HG03108 (cell line): Measurements from ENCODE around the gene LIFR.

Experiments
- ATAC-seq: cut with Tn5 transposase; IDR thresholded peaks from one replicate; pipeline ENCODE4 v1.9.1; 2021; ENCODE audit warnings: moderate library complexity; ENCODE audit not compliant: unreplicated experiment

Gene LIFR

GRCh38 chr5:38551030-38552017 lies 5.1 kb downstream of the LIFR start:
- ATAC-seq: no peak

DNA sequence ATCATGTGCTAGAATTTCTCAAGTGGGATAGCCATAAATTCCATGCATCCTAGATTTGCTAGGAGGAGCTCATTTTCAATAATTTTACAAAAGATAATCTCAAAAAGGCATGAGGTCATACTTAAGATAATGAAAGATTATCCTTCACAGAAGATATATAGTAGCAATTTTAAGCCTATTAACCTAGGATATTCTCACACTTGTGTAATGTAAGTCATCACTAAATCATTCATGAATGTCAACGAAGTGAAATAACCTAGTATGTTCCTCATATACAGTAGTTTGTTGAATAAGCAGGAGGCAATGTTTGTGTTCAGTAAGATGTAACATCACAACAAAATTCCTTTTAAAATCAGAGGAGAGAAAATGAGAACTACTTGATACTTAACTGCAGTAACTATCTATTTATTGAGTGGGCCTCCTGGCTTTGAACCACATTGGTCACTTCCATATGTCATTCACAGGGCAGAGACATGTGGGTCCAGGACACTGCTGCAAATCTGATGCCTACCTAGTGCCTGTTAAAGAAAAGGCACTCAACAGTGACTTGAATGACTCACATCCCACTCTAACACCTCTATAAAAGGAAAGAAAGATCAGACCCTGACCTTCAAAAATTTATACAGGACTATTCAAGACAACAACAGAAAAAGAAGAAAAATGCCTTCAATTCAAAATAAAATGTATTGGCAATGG lies 8.2 kb downstream of the LIFR start:
- no peak for ATAC-seq

- ATAC-seq: no peak
Observed at GRCh38 chr5:38547257-38547656, 9.2 kb downstream of the LIFR start.

DNA sequence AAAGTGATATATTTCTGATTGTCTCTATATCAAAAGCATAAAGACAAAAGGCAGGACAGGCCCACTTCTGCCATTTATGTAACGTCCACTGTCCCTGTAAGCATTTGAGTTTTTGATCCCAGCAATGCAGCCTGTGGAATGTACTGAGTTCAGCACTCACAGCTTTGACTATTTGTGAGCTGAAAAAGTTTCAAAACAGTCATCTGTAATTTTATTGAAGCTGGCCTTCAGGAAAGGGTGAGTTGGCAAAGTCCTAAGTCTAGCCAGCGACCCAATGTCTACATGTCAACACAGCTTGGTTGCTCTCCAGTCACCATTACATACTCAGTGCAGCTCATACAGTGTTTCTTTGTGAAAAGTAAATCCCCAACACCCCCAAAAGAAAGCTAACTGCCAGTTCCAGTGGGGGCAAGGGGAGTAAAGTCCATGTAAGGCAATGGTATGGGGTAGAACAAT lies 9.7 kb downstream of the LIFR start:
- no peak for ATAC-seq

DNA sequence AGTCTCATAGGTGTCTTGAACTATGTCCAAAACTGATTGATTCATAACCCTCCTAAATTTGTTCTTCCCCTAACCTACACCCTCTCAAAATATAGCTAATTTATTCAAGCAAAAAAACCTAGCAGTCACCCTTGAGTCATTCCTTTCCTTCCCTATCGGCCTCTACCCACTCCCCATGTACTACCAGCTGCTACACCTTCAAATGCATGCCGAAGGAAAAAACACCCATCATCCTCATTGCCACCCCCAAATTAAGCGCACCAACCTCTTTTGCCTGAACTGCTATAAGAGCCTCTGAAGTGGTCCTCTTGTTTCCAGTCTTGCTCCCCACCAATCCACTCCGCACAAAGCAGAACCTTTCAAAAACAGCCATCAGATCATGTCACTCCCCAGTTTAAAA lies 12.6 kb downstream of the LIFR start:
- ATAC-seq: no peak

DNA sequence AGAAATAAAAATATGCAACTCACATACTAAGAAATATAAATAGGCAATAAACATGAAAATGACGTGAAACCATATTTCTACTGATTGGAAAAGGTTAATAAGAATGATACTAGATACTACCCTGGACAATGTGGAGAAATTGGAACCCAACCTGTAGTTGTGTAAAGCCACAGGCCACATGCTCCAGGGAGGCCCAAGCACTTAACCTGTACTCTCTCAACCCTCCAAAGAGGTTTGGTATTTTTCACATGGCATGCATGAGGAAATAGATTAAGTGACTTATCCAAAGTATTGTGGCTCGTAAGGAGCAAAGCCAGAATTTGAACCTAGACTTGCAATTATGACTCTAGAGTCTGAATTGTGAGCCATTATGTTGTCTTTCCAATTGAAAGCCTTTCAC lies 13.4 kb downstream of the LIFR start:
- ATAC-seq: no peak

- no peak for ATAC-seq
Observed at GRCh38 chr5:38541174-38541725, 15.2 kb downstream of the LIFR start.

GRCh38 chr5:38540314-38540713 lies 16.1 kb downstream of the LIFR start:
- no peak for ATAC-seq

DNA sequence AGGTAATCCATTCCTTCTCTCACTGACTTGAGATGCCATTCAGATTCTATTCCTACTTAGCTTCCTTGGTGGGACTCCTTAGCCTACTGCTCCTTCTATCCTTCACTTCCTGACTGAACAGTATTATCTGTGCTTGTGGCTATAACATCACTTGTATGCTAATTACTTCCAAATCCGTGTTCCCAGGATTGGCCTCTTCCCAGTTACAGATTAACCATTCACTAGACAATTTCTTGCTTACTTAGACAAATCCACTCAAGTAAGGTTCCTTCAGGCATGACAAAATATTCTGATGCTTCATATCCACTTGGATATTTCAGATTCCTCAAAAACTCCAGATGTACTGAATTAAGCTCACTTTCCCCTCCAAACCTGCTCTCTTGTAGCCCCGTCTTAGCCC lies 18.3 kb downstream of the LIFR start:
- ATAC-seq: no peak

- no peak for ATAC-seq
Observed at GRCh38 chr5:38537505-38537904, 18.9 kb downstream of the LIFR start.

GRCh38 chr5:38536968-38537367 lies 19.5 kb downstream of the LIFR start:
- no peak for ATAC-seq

DNA sequence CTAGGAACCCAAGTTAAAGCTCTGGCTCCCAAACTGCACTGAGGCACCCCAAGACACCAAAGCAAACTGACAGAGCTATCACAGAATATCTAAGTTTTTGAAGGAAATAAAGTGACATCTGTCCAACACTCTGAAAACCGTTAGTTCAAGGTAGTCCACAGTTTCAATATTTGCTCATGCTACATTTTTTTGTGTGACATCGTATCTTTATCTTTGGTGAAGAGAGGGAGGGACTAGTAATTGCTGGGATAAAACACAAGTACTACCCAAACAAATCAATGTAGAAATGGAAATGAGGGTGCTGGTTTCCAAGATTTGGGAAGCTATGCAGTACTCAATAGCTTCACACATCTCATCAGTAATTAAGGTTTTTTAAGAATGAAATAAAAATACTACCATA lies 20.6 kb downstream of the LIFR start:
- no peak for ATAC-seq

GRCh38 chr5:38535248-38535750 lies 21.1 kb downstream of the LIFR start:
- no peak for ATAC-seq

- no peak for ATAC-seq
Observed at GRCh38 chr5:38534156-38534453, 22.3 kb downstream of the LIFR start.

DNA sequence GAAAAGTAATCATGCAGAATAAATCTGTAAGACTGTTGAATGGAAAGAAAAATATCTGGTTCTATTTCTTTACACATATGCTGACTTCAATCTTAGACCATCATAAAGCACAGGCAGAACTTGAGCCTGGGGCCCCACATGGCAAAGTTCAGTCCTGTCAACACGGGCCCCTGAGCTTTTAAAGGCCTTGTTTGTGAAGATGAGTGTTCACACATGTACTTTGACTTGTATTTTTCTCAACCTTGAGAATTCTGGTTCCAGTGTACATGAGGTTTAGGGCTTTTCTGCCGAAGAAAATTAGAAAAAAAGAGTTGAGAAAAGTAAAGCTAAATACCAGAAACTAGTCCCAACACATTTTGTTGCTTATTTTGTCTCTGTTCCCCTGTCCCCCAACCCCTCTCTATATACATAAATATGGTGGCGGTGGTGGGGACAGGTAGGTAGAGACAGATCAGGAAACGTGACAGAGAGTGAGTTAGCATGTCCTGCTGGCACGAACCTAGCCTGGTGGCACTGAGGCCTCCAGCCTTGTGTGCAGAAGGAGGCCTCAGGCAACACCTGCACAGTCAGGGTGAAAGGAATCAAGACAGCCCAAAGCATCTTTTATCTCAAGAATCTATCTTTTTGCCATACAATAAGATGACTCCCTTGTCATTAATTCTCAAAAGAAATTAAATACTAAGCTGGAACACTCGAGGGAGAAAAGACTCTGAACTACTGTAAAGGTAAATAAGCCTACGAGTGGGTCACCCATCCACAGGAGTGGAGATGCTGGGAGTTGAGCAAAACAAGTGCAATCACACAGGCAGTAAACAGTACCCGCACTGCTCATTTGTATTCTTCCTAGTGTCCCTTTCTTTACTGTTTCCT lies 22.9 kb downstream of the LIFR start:
- ATAC-seq: no peak

DNA sequence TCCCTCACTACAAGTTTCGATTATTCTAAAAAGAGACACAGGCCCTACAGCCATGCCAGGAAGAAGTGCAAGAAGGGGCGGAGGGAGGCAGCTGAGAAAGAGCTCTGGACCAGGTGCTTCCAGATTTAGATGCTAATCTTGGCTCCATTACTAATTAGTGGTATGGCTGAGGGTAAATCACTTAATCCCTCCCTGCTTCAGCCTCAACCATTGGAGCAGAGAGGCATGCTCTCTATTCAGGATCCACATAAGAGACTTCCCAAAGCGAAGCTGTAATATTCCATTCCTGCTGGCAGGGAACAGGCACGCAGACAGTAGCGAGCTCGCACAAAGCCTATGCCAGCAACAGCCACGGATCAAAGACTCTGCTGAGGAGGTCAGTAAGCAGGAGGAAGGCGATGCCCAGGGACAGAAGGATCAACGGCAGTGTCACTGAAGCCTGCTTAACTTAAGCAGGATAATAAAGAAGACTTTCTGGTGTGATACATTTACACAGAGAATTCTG lies 24.2 kb downstream of the LIFR start:
- no peak for ATAC-seq

DNA sequence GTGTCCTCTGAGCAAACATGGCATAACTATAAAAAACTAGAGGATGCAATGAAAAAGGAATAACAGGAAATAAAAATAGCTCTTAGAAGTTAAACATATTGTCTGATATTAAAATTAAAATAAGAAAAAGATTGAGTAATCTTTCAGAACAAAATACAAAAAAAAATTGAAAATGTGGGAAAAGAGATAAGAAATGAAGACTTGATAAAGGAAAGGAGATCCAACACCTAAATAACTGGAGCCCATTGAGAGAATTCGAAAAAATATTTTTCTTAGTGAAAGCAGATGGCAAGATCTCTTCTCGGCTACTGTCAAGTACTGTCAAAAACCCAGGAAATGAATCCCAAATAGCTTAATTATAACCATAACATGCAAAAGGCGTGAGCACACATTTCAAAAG lies 24.9 kb downstream of the LIFR start:
- ATAC-seq: no peak

DNA sequence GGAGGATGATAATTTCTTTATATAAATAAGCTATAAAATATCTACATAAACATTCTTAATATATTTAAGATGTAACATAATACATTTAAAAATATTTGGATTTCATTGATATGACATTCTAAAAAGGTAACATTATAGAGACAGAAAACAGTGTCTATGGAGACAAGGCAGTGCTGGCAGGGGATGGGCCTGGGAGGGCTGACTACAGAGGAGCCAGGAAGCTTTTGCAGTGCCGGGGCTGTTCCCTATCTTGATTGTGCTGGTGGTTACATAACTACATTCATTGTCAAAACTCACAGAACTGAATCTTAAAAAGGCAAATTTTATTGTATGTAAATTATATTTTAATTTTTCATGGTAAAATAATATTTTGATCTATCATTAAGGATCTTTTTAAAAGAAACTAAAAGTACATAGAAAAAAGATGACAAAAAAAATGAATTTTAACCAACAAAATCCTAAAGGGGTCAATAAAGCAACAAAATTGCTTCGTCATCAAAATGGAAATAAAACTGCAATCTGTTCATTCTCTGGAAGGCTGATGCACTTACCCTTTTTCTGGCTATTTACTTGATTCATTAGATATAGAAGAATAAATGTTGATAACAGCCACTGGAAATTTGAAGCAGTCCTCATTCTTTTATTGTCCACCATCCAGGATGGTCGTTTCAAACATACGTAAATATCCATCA lies 26.3 kb downstream of the LIFR start:
- no peak for ATAC-seq

- ATAC-seq: no peak
Observed at GRCh38 chr5:38528162-38528703, 28.2 kb downstream of the LIFR start.

- no peak for ATAC-seq
Observed at GRCh38 chr5:38527475-38527874, 29.0 kb downstream of the LIFR start.
